HG02938 (cell line): ENCODE results near the gene PCK1.

ENCODE experiments used
- ATAC-seq: cut with Tn5 transposase; IDR thresholded peaks from one replicate; pipeline ENCODE4 v1.9.1; 2021; ENCODE audit warnings: mild to moderate bottlenecking, moderate library complexity; ENCODE audit not compliant: unreplicated experiment

The PCK1 gene

GRCh38 chr20:57536120-57536708 is 24.7 kb upstream of the PCK1 start:
- no peak for ATAC-seq

DNA sequence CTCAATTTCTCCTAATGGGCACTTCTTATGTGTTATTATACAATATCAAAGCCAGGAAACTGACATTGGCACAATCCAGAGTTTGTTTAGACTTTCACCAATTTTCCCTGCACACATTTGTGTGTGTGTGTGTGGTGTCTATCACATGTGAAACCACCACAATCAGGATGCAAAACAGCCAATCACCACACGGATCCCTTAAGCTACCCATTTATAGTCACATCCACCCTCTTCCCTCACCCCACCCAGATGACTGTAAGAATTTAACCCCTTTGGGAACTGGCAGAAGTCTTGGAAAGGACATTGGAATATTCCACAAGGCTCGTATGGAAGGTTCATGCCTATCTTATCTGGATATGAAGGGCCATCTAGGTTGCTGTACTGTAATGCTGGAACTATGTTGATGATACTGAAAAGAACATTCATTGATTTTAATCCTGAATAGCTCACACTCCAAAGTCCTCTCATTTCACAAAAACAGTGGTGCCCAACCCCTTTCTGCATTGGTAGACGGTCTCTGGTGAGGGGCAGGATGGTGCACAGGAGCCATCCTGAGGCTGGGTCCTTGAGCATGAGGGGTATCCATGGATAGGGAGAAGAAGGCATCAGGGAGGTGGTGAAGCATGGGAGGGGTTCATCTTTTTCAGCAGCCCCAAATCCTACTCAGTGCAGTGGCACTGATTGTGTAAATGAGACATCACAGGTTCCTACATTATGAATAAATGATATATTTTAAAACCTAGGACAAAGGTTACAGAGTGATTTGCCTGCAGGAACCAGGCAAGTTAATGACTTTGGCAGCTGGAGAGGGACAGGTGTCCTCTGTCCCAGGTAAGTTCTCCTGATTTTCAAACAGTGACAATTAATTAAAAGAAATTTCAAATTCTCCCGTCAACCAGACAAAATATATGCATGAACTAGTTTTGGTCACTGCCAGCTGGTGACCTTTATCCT is 23.9 kb upstream of the PCK1 start:
- ATAC-seq, result no peak

- no peak for ATAC-seq
Observed at GRCh38 chr20:57537822-57538221, 23.1 kb upstream of the PCK1 start.

- ATAC-seq, result no peak
Observed at GRCh38 chr20:57539889-57540288, 21.0 kb upstream of the PCK1 start.

GRCh38 chr20:57540890-57541580 is 19.9 kb upstream of the PCK1 start:
- ATAC-seq, result no peak

DNA sequence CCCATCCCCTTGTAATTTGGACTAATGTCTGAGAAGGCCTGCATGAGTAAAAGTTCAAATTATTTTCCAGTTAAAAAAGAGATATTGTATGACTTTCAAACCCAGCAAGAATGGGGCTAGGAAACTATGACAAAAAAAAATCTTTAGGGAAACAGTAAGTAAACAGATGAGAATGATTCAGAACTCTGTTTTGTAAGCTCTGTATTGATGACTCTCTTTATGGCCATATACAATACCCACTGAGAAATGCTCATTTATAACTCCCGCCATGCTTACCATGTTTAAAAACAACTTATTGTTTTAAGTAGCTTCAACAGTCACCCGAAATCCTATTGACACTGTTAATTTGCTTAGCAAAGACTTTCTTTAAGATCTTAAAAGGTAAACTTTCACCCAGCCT is 17.2 kb upstream of the PCK1 start:
- ATAC-seq, result no peak

GRCh38 chr20:57544838-57545564 is 15.9 kb upstream of the PCK1 start:
- no peak for ATAC-seq

DNA sequence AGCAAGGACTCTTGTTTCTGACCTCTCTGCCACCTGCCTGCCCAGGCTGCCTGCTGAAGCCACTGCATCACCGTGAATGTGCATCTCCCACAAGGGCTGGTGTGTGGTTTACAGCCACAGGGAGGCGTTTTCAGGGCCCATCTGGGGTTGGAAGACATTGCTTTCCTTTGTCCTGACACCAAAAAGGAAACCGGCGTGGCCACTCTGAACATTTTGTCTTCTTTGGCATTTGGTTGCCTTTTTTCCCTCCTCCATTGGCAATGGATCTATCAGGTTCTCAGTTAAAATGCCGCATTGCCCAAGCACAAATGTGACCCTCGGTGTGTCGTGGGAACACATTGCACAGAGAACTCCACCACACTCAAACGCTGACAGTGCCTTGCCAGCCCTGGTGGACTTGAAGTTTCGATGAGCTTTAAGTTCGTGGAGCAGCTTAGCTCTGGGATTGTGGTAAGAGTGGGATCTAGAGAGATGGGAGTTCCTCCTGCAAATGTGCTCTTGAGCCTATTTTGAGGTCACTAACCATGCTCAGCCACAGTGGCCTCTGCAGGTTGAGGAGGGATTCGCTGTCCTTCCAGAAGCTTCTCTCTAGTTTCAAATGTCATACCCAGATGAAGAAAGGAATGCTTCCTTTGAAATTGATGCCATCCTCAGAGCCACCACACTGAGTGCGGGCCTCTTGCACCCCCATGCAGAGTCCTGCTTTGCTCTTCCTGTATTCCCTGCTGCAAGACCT is 14.8 kb upstream of the PCK1 start:
- no peak for ATAC-seq

GRCh38 chr20:57546956-57547649 is 13.8 kb upstream of the PCK1 start:
- no peak for ATAC-seq

DNA sequence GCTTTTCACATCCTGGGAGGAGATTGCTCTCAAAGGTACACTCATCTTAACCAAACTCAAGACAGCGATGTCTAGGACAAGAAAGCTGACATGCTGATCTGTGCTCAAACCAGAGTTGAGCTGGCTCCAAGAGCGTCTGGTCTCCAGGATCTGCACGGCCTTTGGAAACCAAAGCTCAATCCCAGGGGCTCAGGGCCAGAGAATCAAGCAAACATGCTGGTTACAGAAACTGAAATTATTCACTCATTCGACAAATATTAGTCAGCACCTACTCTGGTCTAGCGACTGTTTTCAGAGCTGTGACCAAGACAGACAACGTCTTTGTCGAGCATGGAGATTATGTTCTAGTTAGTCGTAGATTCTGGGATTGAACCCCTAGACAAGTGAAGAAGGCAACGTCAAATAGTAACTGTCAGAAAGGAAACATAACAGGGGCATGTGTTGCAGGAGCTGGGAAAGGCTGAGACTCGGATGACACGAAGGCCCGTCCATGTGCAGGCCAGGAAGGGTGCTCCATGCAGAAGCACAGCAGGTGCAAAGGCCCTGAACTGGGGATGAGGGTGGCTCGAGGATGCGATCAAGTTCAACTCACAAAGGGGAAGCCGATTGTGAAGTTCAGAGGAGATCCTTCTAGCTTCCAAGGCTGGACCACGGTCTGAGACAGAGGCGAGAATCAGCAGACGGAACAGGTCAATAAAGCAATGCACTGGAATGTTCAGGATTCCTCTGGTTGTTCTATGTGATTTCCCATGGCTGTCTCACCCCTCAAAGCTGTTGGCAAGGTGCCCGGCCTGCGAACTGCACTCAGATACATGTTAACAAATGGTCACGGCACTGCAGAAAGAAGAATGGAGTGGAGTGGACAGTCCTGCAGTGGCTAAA is 12.5 kb upstream of the PCK1 start:
- ATAC-seq, result no peak

DNA sequence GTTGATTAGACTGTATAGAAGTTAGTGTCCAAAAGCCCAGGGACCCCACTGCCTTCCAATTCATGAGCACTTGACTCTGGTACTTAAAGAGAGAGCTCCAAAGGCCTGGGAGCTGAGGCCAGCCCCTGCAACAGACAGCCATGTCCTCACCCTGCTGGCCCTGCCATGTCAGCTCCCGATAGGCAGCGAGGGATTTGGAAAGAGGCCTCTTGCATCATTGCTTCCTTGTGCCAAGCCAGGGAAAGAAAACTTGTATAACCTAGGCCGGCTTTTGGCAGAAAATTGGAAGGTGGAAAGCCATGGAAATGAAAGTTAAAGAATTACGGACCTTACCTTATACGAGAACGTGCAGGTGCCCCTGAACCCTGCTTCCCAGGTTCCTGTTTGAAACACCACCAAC is 8.4 kb upstream of the PCK1 start:
- no peak for ATAC-seq

- ATAC-seq, result no peak
Observed at GRCh38 chr20:57553376-57554018, 7.4 kb upstream of the PCK1 start.

DNA sequence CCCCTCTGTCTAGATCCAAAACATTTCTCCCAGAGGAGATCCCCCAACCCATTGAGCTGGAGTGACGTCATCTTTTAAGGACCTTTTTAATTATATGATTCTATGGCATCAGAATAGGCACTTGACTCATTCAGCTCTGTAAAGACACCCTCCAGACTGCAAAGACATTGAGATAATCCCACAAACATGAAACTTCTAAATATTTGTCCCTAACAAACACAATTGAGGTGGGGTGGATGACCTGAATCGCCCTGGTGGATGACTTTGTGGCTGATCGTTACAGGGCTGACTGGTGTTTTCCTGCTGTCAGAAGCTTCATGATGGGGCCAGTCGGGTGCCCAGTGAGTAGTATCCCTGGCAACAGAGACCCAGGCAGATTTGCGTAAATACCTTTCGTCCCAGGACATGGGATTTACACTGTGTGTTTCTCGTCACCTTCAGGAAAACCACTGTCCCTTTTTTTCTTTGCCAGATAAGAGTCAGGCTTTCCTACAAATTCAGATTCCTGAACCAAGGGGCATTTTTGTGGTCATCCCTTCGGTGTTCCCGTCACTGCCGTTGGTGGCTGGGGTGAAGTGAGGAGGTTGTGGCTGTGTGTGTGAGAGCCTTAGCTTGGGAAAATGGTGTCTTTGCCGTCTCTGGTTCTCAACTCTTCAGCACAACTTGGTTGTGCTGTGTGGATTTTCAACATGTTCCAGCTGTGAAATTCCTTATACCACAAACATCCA is 5.3 kb upstream of the PCK1 start:
- no peak for ATAC-seq

GRCh38 chr20:57556980-57557274 is 4.0 kb upstream of the PCK1 start:
- ATAC-seq, result no peak

- no peak for ATAC-seq
Observed at GRCh38 chr20:57557926-57558613, 2.8 kb upstream of the PCK1 start.

- ATAC-seq, result no peak
Observed at GRCh38 chr20:57558614-57559288, 2.2 kb upstream of the PCK1 start.

GRCh38 chr20:57559289-57559634 is 1.6 kb upstream of the PCK1 start:
- ATAC-seq, result no peak
